Measurements from ENCODE around the gene PCSK2.

PCSK2 gene

DNA sequence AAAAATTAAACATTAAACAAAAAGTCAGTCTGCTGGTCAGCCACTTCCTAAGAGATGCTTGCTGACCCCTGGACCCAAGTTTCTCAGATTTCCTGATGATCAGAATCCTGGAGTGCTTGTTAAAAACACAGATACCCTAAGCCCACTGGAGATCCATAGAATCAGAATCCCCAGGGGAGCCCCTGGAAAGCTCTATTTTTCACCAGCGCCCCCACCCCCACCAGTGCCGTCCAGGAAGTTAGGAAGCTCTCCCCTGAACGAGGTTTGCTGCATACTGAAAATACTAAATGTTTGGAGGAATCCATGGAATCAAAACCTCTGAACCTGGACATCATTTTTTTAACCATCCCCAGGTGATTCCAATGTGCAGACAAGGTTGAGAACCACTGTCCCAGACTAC is 235.1 kb downstream of the PCSK2 start:
- TF ChIP-seq, protein P1, sequence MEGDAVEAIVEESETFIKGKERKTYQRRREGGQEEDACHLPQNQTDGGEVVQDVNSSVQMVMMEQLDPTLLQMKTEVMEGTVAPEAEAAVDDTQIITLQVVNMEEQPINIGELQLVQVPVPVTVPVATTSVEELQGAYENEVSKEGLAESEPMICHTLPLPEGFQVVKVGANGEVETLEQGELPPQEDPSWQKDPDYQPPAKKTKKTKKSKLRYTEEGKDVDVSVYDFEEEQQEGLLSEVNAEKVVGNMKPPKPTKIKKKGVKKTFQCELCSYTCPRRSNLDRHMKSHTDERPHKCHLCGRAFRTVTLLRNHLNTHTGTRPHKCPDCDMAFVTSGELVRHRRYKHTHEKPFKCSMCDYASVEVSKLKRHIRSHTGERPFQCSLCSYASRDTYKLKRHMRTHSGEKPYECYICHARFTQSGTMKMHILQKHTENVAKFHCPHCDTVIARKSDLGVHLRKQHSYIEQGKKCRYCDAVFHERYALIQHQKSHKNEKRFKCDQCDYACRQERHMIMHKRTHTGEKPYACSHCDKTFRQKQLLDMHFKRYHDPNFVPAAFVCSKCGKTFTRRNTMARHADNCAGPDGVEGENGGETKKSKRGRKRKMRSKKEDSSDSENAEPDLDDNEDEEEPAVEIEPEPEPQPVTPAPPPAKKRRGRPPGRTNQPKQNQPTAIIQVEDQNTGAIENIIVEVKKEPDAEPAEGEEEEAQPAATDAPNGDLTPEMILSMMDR (IDR thresholded peaks at IDR 0.05; ENCODE audit: low read depth, low read length, poor library complexity, severe bottlenecking), result no peak
- TF ChIP-seq EZH2phosphoT487 (IDR thresholded peaks at IDR 0.05; ENCODE audit: borderline replicate concordance, low read length), result no peak
- Histone ChIP-seq H3K79me2 (ENCODE audit: control insufficient read depth, low read length) (no peaks in the 10 kb centered on the region), H3K27me3 (ENCODE audit: control insufficient read depth, low read length) (no peaks in the 10 kb centered on the region)

DNA sequence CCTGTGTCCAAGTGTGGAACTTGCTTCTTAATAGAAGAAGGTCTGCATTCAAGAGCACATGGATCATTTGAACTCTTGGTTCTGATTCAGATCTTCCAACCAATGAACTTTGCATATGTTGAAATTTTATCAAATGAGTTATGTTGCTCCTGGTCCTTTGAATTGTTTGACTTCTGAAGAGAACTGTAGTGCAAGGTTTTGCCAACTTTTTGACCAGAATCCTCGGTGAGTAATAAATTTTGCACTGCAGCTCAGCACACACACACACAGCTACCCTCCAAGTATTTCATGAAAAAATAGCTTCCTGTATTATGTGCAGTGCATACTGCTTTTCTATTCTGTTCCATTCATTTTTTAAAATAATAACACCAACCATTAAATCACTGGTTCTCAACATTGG is 236.9 kb downstream of the PCSK2 start:
- Histone ChIP-seq H3K4me1 (ENCODE audit: control insufficient read depth, low read length) (no peaks in the 10 kb centered on the region), H3K9me2 (replicated peaks; ENCODE audit: control insufficient read depth, low read length) (no peaks in the 10 kb centered on the region), H3K27me3 (ENCODE audit: control insufficient read depth, low read length) (no peaks in the 10 kb centered on the region), H3K4me3 (ENCODE audit: low read length) (no peak overlapping the region), H3F3A (ENCODE audit: control insufficient read depth, insufficient read depth) (no peaks in the 10 kb centered on the region), H4K20me1 (ENCODE audit: control insufficient read depth, insufficient read depth, low read depth, low read length) (no peaks in the 10 kb centered on the region), H3K4me2 (ENCODE audit: low read length) (no peak overlapping the region), H3K36me3 (ENCODE audit: control insufficient read depth, low read length) (no peaks in the 10 kb centered on the region), H3K79me2 (ENCODE audit: control insufficient read depth, low read length) (no peaks in the 10 kb centered on the region), H3K27ac (ENCODE audit: low read depth, low read length) (no peak overlapping the region), H3K9me3 (ENCODE audit: control insufficient read depth, insufficient read depth, low read length) (no peaks in the 10 kb centered on the region)
- no peak for TF ChIP-seq EZH2phosphoT487 (IDR thresholded peaks at IDR 0.05; ENCODE audit: borderline replicate concordance, low read length)
- TF ChIP-seq, protein P1 (IDR thresholded peaks at IDR 0.05; ENCODE audit: low read depth, low read length, poor library complexity, severe bottlenecking), result no peak

More for the DNA sequence above, 235.1 kb downstream of the PCSK2 start:
- Histone ChIP-seq H4K20me1 (ENCODE audit: control insufficient read depth, insufficient read depth, low read depth, low read length) (no peaks in the 10 kb centered on the region), H3K4me3 (ENCODE audit: low read length) (no peak overlapping the region), H3K9me2 (replicated peaks; ENCODE audit: control insufficient read depth, low read length) (no peaks in the 10 kb centered on the region), H3F3A (ENCODE audit: control insufficient read depth, insufficient read depth) (no peaks in the 10 kb centered on the region), H3K27ac (ENCODE audit: low read depth, low read length) (no peak overlapping the region), H3K36me3 (ENCODE audit: control insufficient read depth, low read length) (no peaks in the 10 kb centered on the region), H3K4me1 (ENCODE audit: control insufficient read depth, low read length) (no peaks in the 10 kb centered on the region), H3K9me3 (ENCODE audit: control insufficient read depth, insufficient read depth, low read length) (no peaks in the 10 kb centered on the region), H3K4me2 (ENCODE audit: low read length) (no peak overlapping the region)

DNA sequence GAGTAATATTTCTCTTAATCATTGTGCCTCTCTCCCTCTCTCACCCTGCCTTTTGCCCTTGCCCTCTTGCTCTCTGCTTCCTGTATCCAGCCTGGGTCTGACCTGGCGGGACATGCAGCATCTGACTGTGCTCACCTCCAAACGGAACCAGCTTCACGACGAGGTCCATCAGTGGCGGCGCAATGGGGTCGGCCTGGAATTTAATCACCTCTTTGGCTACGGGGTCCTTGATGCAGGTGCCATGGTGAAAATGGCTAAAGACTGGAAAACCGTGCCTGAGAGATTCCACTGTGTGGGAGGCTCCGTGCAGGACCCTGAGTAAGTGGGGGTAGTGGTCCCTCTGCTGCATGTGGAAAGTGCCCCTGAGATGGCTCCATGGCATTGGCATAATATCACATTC is 238.4 kb downstream of the PCSK2 start:
- Histone ChIP-seq H3K9me3 (ENCODE audit: control insufficient read depth, insufficient read depth, low read length) (no peaks in the 10 kb centered on the region), H3F3A (ENCODE audit: control insufficient read depth, insufficient read depth) (no peaks in the 10 kb centered on the region), H3K9me2 (replicated peaks; ENCODE audit: control insufficient read depth, low read length) (no peaks in the 10 kb centered on the region), H3K27me3 (ENCODE audit: control insufficient read depth, low read length) (no peaks in the 10 kb centered on the region), H3K27ac (ENCODE audit: low read depth, low read length) (no peak overlapping the region), H3K4me2 (ENCODE audit: low read length) (no peak overlapping the region), H3K36me3 (ENCODE audit: control insufficient read depth, low read length) (no peaks in the 10 kb centered on the region), H3K79me2 (ENCODE audit: control insufficient read depth, low read length) (no peaks in the 10 kb centered on the region), H3K4me1 (ENCODE audit: control insufficient read depth, low read length) (no peaks in the 10 kb centered on the region), H4K20me1 (ENCODE audit: control insufficient read depth, insufficient read depth, low read depth, low read length) (no peaks in the 10 kb centered on the region), H3K4me3 (ENCODE audit: low read length) (no peak overlapping the region)
- TF ChIP-seq, protein P1 (IDR thresholded peaks at IDR 0.05; ENCODE audit: low read depth, low read length, poor library complexity, severe bottlenecking), result no peak
- TF ChIP-seq EZH2phosphoT487 (IDR thresholded peaks at IDR 0.05; ENCODE audit: borderline replicate concordance, low read length), result no peak

DNA sequence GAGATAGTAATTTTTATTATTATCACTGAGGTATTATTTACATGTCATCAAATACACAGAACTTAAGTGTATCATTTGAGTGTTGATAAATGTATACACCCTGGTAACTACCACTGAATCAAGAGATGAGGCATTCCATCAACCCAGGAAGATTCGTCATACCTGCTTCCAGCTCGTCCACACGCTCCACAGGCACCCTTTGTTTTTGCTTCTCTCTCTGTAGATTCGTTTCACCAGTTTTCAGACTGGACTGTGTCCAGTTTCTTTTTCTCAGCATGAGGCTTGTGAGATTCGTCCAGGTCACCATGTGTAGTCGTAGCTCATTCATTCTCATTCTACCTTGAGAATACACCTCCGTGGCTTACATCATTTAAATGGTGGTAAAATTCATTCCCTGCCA is 239.8 kb downstream of the PCSK2 start:
- no peaks in the 10 kb centered on the region for H3F3A ChIP-seq (ENCODE audit: control insufficient read depth, insufficient read depth)
- H3K4me2 ChIP-seq (ENCODE audit: low read length), result no peak overlapping the region
- H3K4me1 ChIP-seq (ENCODE audit: control insufficient read depth, low read length), result no peaks in the 10 kb centered on the region
- H3K36me3 ChIP-seq (ENCODE audit: control insufficient read depth, low read length), result no peaks in the 10 kb centered on the region
- H4K20me1 ChIP-seq (ENCODE audit: control insufficient read depth, insufficient read depth, low read depth, low read length), result no peaks in the 10 kb centered on the region
- H3K27me3 ChIP-seq (ENCODE audit: control insufficient read depth, low read length), result no peaks in the 10 kb centered on the region
- no peaks in the 10 kb centered on the region for H3K9me3 ChIP-seq (ENCODE audit: control insufficient read depth, insufficient read depth, low read length)
- no peak overlapping the region for H3K4me3 ChIP-seq (ENCODE audit: low read length)
- no peaks in the 10 kb centered on the region for H3K9me2 ChIP-seq (replicated peaks; ENCODE audit: control insufficient read depth, low read length)
- H3K27ac ChIP-seq (ENCODE audit: low read depth, low read length), result no peak overlapping the region
- no peak for TF ChIP-seq EZH2phosphoT487 (IDR thresholded peaks at IDR 0.05; ENCODE audit: borderline replicate concordance, low read length)
- TF ChIP-seq, protein P1 (IDR thresholded peaks at IDR 0.05; ENCODE audit: low read depth, low read length, poor library complexity, severe bottlenecking), result no peak
- no peaks in the 10 kb centered on the region for H3K79me2 ChIP-seq (ENCODE audit: control insufficient read depth, low read length)
